Lung microvascular endothelial cell (primary cell): ENCODE measurements around the gene ANKRD55. TPM values are rescaled to one million over a fixed set of nuclear protein-coding genes. Genes with fewer than 3 reads are reported as not detected.
A peak's percentile ranks its signal among the peaks of the same experiment; 100 is the strongest.
"Not testable (repeated sequence)": the region's sequence is repeated elsewhere in the genome, so short reads cannot be mapped to it uniquely, and the experiment has no call there.

Source experiments
- DNase-seq, 2 donors: peaks; one replicate each; pipeline versions ENCODE4 v3.0.0 to v3.0.0-alpha.2; 2010; ENCODE audit warnings: low read depth in 2 of 2
- total RNA-seq: library from RNA; depleted of rRNA; stranded (reverse); fragments of >200 nt; gene quantifications from 2 replicates; pipeline ENCODE4 v1.2.1, GENCODE V29; 2014

Gene ANKRD55
- total RNA-seq, 1 donor from 2014 or later = 1.2 TPM

- DNase-seq = not testable (repeated sequence)
Measured at GRCh38 chr5:56081053-56081642, 152.0 kb downstream of the ANKRD55 start.

DNA sequence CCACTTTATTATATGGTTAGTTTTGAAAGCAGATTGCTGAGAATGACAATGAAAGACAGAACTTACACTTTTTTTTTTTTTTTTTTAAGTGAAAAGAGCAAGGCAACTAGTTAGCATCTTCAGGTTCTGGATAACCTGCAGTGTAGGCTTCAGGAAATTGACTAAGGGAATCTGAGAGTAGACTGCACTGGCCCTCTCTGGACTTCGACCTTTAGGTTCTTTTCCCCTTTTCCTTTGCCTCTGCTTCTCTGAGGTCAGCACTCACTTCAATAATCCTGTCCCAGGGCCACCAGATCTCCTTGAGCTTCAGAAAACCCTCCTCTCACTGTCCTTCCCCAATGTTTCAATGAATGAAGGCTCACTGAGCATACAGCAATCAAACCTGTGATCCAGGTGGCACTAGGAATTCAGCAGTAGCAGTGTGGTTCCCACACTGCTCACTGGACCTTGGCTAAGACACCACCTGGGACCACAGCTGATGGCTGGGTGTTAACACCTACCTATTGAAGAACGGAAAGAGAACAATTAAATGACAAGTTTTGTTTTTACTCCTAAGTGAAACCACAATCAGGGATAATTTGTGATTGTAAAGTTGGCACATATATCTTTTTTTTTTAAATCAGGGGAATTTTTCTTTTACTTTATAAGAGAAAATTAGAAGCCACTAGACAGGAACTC, 152.6 kb downstream of the ANKRD55 start:
- DNase-seq = no peak

DNA sequence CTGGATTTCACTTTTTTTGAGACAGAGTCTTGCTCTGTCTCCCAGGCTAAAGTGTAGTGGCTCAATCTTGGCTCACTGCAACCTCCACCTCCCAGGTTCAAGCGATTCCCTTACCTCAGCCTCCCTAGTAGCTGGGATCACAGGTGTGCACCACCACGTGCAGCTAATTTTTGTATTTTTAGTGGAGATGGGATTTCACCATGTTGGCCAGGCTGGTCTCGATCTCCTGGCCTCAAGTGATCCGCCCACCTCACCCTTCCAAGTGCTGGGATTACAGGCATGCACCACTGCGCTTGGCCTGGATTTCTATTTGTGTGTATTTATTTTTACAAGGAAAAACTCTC, 154.0 kb downstream of the ANKRD55 start:
- DNase-seq = not testable (repeated sequence)

- no peak for DNase-seq
Measured at GRCh38 chr5:56078278-56079156, 154.6 kb downstream of the ANKRD55 start.

- DNase-seq = no peak
Measured at GRCh38 chr5:56077796-56078233, 155.3 kb downstream of the ANKRD55 start.

GRCh38 chr5:56076486-56076885, 156.6 kb downstream of the ANKRD55 start:
- DNase-seq = no peak

DNA sequence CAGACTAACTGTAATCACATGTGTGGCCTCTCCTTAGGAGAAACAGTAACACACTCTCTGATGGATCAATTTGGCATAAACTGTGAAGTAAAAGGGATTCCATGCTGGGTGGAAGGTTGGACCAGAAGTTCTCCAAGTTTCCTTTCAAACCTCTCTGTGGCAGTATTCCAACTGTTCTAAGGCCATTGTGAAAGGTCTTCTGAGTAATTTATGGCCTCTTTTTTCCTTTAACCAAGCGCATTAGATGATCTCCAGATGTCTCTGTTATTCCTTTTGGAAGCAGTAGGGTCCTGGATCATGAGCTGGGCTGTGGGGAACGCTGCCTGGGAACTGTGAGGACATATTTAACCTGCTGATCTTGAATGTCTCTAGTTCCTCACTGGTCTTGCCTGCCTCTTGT, 157.8 kb downstream of the ANKRD55 start:
- peak in 1 of 2 donors; percentile 36 for DNase-seq

- DNase-seq = no peak
Measured at GRCh38 chr5:56072863-56073766, 160.0 kb downstream of the ANKRD55 start.

DNA sequence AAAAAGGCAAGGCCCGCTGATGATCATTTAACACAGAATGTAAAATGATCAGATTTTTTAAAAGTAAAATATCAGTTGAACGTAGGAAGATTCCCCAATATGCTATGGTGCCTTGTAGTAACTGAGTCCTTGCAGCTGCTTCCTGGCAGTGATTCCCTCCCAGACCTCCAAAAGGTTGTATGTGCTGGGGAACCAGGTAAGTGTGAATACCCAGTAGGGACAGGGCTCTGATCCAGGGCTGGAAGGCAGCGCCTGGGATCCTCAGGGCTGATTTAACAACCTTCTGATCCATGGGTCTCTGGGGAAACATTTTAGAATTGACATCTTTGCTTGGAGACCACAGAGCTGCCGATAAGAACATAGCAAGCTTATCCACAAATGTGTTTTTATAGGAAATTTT, 161.7 kb downstream of the ANKRD55 start:
- no peak for DNase-seq

DNA sequence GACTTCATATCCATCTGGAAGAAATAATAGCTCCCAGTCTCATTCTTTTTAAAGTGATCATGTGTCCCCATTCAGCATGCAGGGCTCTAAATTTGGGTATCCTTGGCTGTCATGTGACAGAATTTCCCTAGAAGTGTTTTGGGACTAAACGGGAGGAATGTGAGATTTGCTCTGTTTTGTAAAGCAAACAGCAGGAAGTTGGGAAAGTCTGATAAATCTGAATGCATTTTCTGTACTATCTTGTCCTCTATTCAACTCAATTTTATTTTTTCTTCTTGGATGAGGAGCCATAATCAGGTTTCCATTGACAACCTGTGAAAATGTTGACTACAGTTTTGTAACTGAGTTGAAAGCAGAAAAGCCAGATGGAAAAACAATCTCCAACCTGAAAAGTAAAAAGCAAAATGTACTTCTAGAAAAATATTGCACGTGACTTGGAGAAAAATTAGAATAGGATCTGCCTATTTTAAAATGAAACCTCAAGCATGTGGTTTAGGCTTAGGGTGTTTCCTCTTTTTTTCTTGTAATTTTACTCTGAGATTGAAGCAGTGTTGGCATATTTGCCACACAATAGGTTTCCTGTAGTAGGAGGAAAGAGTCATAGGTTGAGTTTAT, 162.2 kb downstream of the ANKRD55 start:
- peak in 1 of 2 donors; percentile 43 for DNase-seq

GRCh38 chr5:56069652-56070226, 163.4 kb downstream of the ANKRD55 start:
- DNase-seq = peak in 1 of 2 donors; percentile 11

DNA sequence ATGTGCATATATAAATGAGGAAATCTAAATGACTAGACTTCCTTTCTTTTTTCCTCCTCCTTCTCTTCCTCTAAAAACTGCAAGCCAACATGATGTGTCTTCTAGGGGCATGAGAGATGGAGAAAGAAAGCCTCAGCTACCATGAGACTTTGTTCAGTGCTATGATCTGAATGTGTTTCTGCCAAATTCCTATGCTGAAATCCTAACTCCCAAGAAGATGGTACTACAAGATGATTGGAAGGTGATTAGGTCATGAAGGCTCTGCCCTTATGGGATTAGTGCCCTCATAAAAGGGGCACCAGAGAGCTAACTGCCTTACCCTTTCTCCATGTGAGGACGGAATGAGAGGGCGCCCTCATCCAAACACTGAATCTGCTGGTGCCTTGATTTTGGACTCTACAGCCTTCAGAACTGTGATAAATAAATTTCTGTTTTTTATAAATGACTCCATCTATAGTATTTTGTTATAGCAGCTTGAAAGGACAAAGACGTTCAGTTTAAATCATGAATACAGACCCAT, 166.1 kb downstream of the ANKRD55 start:
- DNase-seq = no peak

DNA sequence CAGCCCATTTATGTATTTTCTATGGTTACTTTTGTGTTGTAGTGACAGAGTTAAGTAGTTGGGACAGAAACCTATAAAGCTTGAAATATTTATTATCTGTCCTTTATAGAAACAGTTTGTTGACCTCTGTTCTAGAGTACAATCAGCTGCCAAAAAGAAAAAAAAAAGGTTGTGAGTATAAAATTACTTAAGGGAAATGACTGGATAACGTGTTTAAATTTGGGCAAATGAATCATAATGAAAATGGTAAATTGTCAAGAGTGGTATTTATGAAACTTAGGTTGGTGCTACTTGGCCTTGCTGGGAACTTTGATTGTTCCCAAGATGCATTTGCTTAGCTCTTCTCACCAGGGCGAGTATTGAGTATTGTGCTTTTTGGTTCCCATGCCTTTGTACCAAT, 168.1 kb downstream of the ANKRD55 start:
- DNase-seq = peak in 1 of 2 donors; percentile 77

- DNase-seq = no peak
Measured at GRCh38 chr5:56060276-56061110, 172.6 kb downstream of the ANKRD55 start.

DNA sequence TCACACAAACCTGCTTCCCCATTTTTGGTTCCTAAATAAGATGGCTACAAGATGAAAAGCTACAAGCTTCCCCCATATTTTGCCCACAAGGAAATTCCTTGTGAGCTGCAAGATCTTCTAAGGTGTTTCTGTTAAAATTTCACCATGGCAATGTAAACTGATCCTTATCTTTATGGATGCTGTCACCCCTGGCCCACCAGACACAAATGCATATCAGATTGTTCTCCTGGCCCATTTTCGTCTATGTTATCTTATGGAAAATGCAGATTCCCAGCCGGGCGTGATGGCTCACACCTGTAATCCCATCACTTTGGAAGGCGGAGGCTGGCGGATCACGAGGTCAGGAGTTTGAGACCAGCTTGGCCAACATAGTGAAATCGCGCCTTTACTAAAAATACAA, 173.3 kb downstream of the ANKRD55 start:
- no peak for DNase-seq

- no peak for DNase-seq
Measured at GRCh38 chr5:56056875-56057274, 176.3 kb downstream of the ANKRD55 start.

DNA sequence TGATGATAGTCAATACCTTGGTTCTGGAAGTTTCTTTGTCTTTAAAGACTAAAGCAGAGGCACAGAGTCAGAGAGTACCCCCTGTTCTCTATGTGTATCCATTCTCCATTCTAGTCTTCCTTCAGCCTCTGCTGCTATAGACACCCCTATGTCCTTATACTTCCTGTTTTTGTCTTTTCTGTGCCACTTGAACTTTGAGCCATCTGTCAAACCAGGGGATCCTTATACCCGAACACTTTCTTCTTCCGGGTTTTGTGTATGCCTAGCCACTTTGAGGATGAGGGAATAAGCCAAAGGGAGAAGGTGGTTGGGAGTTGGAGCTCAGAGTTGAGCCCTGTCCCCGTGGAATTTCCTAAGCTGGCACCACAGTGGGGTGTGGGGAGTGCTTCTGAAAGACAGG, 177.3 kb downstream of the ANKRD55 start:
- no peak for DNase-seq

DNA sequence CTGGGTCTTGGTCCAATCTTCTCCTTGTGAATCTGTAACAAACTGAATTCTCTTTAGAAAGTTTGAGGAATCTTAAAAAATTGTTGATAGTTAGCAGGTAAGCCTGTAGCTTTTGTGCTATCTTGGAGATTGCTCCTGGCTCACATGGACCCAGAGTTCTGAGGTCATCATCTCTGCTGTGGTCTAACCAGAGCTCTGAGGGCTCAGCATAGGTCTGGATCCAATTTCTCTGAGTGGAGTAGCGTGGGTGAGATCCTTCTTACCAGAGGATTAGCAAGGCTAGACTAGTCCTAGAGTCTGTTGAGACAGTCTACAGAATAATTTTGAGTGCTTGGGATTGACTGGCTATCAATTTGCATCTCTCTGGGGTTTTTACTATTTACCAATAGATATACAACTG, 177.8 kb downstream of the ANKRD55 start:
- no peak for DNase-seq

GRCh38 chr5:56054666-56055065, 178.5 kb downstream of the ANKRD55 start:
- no peak for DNase-seq
